Gastrocnemius medialis (tissue), 4 donors: ENCODE results near the gene BACE1. TPM values are rescaled to one million over a fixed set of nuclear protein-coding genes. Genes with fewer than 3 reads are reported as not detected.

Experiments used
- ATAC-seq, 2 donors: fragments of 150-250 bp; one replicate each; pipeline ENCODE4 v1.9.1; 2016
- DNase-seq, 2 donors: peaks; one replicate each; pipeline ENCODE4 v3.0.0-alpha.2; 2019
- H3K27ac ChIP-seq, 4 donors: fragments of 200-600 bp; sonication (generic); 1 replicate in 1 of 4; 2 replicates in 3 of 4; pipeline ENCODE4 v1.5.1; 2016 to 2018; ENCODE audit warnings: mild to moderate bottlenecking in 2 of 4, moderate library complexity in 1 of 4
- H3K27me3 ChIP-seq, 3 donors: fragments of 200-600 bp; sonication (generic) in 2 of 3; 1 replicate in 1 of 3; 2 replicates in 2 of 3; pipeline versions ENCODE4 v1.5.1 to v1.6.0; 2016 to 2019; ENCODE audit warnings: mild to moderate bottlenecking in 1 of 3, moderate library complexity in 1 of 3
- H3K36me3 ChIP-seq, 2 donors: fragments of 200-600 bp; sonication (generic) in 1 of 2; one replicate each; pipeline ENCODE4 v1.5.1; 2017 to 2018
- H3K4me1 ChIP-seq, 2 donors: fragments of 200-600 bp; sonication (generic) in 1 of 2; one replicate each; pipeline ENCODE4 v1.5.1; 2016 to 2017; ENCODE audit warnings: mild to moderate bottlenecking in 2 of 2
- H3K4me3 ChIP-seq, 4 donors: fragments of 200-600 bp; sonication (generic) in 3 of 4; 1 replicate in 1 of 4; 2 replicates in 3 of 4; pipeline ENCODE4 v1.5.1; 2016 to 2019; ENCODE audit warnings: mild to moderate bottlenecking in 2 of 4
- H3K9me3 ChIP-seq, 3 donors: fragments of 200-600 bp; sonication (generic) in 2 of 3; 1 replicate in 1 of 3; 2 replicates in 2 of 3; pipeline ENCODE4 v1.5.1; 2016 to 2019
- CTCF ChIP-seq, 5 experiments: fragments of 450-650 bp in 3 of 5; fragments of 200-600 bp in 2 of 5; sonication (generic) in 2 of 5; IDR thresholded peaks in 4 of 5; conservative IDR thresholded peaks in 1 of 5; 1 replicate in 4 of 5; 2 replicates in 1 of 5; pipeline ENCODE4 v1.5.1; 2016 to 2019; ENCODE audit warnings: antibody characterized with exemption in 5 of 5, mild to moderate bottlenecking in 3 of 5, moderate library complexity in 3 of 5
- POLR2A ChIP-seq, 2 donors: fragments of 450-650 bp; IDR thresholded peaks; one replicate each; pipeline ENCODE4 v1.6.1; 2017; ENCODE audit warnings: antibody characterized with exemption in 2 of 2, mild to moderate bottlenecking in 2 of 2, moderate library complexity in 2 of 2
- in situ Hi-C, 4 donors: fragments of 200-750 bp; cut with MboI; loops; one replicate each; pipeline versions ENCODE4 v1.15.0 to v1.8.0; 2017; ENCODE audit warnings: low sequenced_read_pairs in 4 of 4
- intact Hi-C: fragments of 100-400 bp; cut with DNase I; formaldehyde crosslinking; loops from one replicate; pipeline ENCODE4 v1.15.1; 2023; ENCODE audit warnings: low total_unique reads
- total RNA-seq, 4 donors: library from RNA; depleted of rRNA; stranded (reverse); fragments of >200 nt; gene quantifications; one replicate each; pipeline versions ENCODE4 v1.1.0 to v1.2.3, GENCODE V29; 2016

BACE1 gene
- total RNA-seq, 4 donors from 2014 or later: 3.6 to 18.2 (median 11.1) TPM

- no peak for DNase-seq
- Histone ChIP-seq H3K36me3 (peaks cover 0 to 31% of the 10 kb centered on the region in 2 donors), H3K27ac (no peak overlapping the region), H3K4me1 (no peaks in the 10 kb centered on the region), H3K4me3 (no peak overlapping the region), H3K9me3 (no peaks in the 10 kb centered on the region), H3K27me3 (no peaks in the 10 kb centered on the region)
- in situ Hi-C loops (no loop called here), intact Hi-C loops (no loop called here)
- TF ChIP-seq POLR2A (IDR thresholded peaks at IDR 0.05) (no peak), CTCF (IDR thresholded peaks at IDR 0.05 in 4 of 5, conservative IDR thresholded peaks at IDR 0.05 in 1 of 5) (no peak)
- no peak for ATAC-seq
Measured at GRCh38 chr11:117255966-117256365, 60.1 kb downstream of the BACE1 start.

DNA sequence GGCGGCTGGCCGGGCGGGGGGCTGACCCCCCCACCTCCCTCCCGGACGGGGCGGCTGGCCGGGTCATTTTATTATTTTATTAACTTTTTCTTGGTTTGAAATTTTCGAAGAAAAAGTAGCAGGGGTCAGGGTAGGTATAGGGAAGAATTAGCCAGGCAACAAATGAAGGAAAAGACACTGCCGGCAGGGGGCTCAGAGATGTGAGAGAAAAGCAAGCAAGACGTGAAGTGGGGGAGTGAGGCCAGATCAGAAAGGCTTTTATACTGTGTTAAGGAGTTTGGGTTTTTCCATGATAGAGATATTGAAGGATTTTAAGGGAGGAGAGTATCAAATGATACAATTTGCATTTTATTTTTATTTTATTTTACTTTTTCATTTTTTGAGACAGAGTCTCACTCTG lies 64.5 kb downstream of the BACE1 start:
- Histone ChIP-seq H3K27me3 (no peaks in the 10 kb centered on the region), H3K36me3 (peaks cover 0 to 51% of the 10 kb centered on the region in 2 donors), H3K27ac (no peak overlapping the region), H3K4me3 (no peak overlapping the region), H3K4me1 (no peaks in the 10 kb centered on the region), H3K9me3 (no peaks in the 10 kb centered on the region)
- intact Hi-C loops: no loop called here
- in situ Hi-C loops: no loop called here
- TF ChIP-seq POLR2A (IDR thresholded peaks at IDR 0.05) (no peak), CTCF (IDR thresholded peaks at IDR 0.05 in 4 of 5, conservative IDR thresholded peaks at IDR 0.05 in 1 of 5) (no peak)
- DNase-seq (no peak), ATAC-seq (no peak)

GRCh38 chr11:117249571-117249970 lies 66.5 kb downstream of the BACE1 start:
- Histone ChIP-seq H3K4me1 (no peaks in the 10 kb centered on the region), H3K27ac (no peak overlapping the region), H3K9me3 (no peaks in the 10 kb centered on the region), H3K4me3 (no peak overlapping the region), H3K27me3 (no peaks in the 10 kb centered on the region), H3K36me3 (peaks cover 0 to 59% of the 10 kb centered on the region in 2 donors)
- TF ChIP-seq CTCF (IDR thresholded peaks at IDR 0.05 in 4 of 5, conservative IDR thresholded peaks at IDR 0.05 in 1 of 5) (no peak), POLR2A (IDR thresholded peaks at IDR 0.05) (no peak)
- ATAC-seq (no peak), DNase-seq (no peak)
- intact Hi-C loops: no loop called here
- in situ Hi-C loops: loop anchor here in 1 of 4 donors (10.0 to 25.0 kb wide), 2 partner anchors 65 to 362 kb away; partner anchors contain the start of gene BACE1

DNA sequence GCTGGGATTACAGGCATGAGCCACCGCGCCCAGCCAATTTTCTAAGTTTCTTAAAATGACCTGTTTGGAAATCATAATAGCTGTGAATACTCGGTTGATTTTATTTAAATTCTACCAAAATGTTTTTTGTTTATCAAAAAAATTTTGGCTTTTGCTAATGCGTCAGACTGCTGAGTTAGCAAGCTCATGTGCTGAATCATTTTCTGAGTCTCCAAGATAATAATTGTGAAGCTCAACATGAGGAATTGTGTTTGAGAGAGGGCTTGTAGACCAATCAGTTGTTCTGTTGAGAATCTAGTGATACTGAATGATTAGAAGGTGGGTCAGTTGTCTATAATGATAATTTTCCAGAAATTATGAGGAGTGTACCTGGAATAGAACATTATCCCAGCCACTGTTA lies 67.7 kb downstream of the BACE1 start:
- Histone ChIP-seq H3K27me3 (no peaks in the 10 kb centered on the region), H3K4me1 (no peaks in the 10 kb centered on the region), H3K36me3 (peaks cover 0 to 67% of the 10 kb centered on the region in 2 donors), H3K27ac (no peak overlapping the region), H3K9me3 (no peaks in the 10 kb centered on the region), H3K4me3 (no peak overlapping the region)
- in situ Hi-C loops: loop anchor here in 1 of 4 donors (10.0 to 25.0 kb wide), 2 partner anchors 66 to 361 kb away; partner anchors contain the start of gene BACE1
- intact Hi-C loops: no loop called here
- DNase-seq (no peak), ATAC-seq (no peak)
- TF ChIP-seq CTCF (IDR thresholded peaks at IDR 0.05 in 4 of 5, conservative IDR thresholded peaks at IDR 0.05 in 1 of 5) (no peak), POLR2A (IDR thresholded peaks at IDR 0.05) (no peak)

DNA sequence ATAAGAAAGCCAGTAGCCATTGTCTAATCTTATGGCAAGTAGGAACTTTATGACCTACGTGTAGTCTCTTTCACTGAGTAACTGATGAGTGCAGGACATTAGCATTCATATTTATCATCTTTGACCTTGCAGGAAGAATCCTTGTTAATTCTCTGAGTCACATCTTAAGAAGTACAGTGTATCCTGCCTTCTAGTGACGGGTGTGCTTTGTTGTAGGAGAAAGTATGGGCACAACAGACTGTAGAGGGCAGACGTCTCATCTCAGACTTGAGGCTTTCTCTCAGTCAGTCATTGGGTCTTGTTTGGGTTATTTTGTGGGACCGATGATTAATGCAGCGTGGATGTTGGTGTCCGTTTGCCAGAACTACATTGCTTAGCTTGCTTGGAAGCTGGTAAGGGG lies 76.8 kb downstream of the BACE1 start:
- H3K36me3 ChIP-seq: peaks cover 0 to 44% of the 10 kb centered on the region in 2 donors
- intact Hi-C loops (no loop called here), in situ Hi-C loops (loop anchor here in 2 of 4 donors (10.0 to 25.0 kb wide), 2 partner anchors 352 to 364 kb away; no protein-coding TSS in a partner anchor)
- H3K27ac ChIP-seq: no peak overlapping the region
- TF ChIP-seq POLR2A (IDR thresholded peaks at IDR 0.05): no peak
- no peak for TF ChIP-seq CTCF (IDR thresholded peaks at IDR 0.05 in 4 of 5, conservative IDR thresholded peaks at IDR 0.05 in 1 of 5)
- H3K9me3 ChIP-seq: no peaks in the 10 kb centered on the region
- no peaks in the 10 kb centered on the region for H3K27me3 ChIP-seq
- H3K4me3 ChIP-seq: no peak overlapping the region
- peaks cover 1 to 2% of the 10 kb centered on the region in 2 donors for H3K4me1 ChIP-seq
- no peak for ATAC-seq
- no peak for DNase-seq
